Measurements from ENCODE around the gene HPSE2. TPM values are rescaled to one million over a fixed set of nuclear protein-coding genes. Genes with fewer than 3 reads are reported as not detected.

HPSE2 gene
- total RNA-seq, 1 donor from 2014 or later, result not detected

Other genes with a start within 250 kb of the HPSE2 start
- gene CNNM1, start 93.5 kb upstream of the HPSE2 start, total RNA-seq, result 0.21 and 0.28 TPM in 2 replicates
- gene GOT1, start 194.8 kb upstream of the HPSE2 start, total RNA-seq, result 30.1 and 35.1 TPM in 2 replicates

Measured in activated T-helper 2 cell treated with anti-CD3 and anti-CD28 coated beads, Interferon-gamma antibody, Interleukin-2, Interleukin-4, amounts not matched to agents 10 μg/mL and 5 μg/mL and 100 μg/mL, durations not matched to agents 14 hours and 24 hours and 36 hours (primary cell).